GM19035 (cell line): ENCODE measurements around the gene LCN2.
A peak's percentile ranks its signal among the peaks of the same experiment; 100 is the strongest.

Experiments
- ATAC-seq: cut with Tn5 transposase; IDR thresholded peaks from one replicate; pipeline ENCODE4 v1.9.1; 2021; ENCODE audit not compliant: unreplicated experiment

The LCN2 gene

GRCh38 chr9:128114326-128115186, 34.7 kb upstream of the LCN2 start:
- ATAC-seq, result no peak

DNA sequence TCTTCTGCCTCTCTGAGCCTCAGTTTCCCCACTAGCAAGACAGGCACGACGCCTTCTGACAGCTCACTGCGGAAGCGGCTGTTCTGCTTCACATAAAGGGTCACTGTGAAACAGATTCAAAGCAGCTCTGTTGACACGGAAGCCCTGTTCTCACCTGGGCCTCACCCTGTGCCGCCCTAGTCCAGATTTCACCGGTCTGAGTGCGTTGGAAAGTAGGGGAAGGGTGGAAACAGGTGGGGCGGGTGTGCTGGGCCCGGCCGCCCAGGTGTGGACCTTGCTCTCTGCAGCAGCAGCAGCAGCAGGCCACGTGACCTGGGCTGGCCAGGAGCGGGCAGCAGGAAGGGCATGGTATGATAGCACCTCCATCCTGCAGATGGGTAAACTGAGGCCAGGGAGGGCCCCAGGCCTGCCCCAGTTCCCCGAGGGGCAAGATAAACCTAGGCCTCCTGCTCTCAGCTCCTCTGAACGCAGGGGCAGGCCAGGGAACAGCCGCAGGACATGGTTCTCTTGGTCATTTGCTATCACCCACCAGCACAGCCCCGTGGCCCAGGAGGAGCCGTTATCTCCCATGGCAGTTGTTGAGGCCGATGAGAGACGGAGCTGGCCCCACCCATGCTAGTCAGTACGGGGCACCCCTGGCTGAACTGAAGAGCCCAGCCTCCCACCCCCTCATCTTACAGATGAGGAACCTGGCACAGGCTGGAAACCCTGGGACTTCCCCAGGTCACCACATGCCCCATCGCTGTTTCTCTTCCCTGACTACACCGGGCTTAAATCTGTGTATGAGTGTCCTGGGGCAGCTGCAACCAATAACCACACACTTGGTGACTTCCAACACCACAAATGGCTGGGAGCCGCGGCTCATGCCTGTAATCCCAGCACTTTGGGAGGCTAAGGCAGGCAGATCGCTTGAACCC, 33.8 kb upstream of the LCN2 start:
- no peak for ATAC-seq

DNA sequence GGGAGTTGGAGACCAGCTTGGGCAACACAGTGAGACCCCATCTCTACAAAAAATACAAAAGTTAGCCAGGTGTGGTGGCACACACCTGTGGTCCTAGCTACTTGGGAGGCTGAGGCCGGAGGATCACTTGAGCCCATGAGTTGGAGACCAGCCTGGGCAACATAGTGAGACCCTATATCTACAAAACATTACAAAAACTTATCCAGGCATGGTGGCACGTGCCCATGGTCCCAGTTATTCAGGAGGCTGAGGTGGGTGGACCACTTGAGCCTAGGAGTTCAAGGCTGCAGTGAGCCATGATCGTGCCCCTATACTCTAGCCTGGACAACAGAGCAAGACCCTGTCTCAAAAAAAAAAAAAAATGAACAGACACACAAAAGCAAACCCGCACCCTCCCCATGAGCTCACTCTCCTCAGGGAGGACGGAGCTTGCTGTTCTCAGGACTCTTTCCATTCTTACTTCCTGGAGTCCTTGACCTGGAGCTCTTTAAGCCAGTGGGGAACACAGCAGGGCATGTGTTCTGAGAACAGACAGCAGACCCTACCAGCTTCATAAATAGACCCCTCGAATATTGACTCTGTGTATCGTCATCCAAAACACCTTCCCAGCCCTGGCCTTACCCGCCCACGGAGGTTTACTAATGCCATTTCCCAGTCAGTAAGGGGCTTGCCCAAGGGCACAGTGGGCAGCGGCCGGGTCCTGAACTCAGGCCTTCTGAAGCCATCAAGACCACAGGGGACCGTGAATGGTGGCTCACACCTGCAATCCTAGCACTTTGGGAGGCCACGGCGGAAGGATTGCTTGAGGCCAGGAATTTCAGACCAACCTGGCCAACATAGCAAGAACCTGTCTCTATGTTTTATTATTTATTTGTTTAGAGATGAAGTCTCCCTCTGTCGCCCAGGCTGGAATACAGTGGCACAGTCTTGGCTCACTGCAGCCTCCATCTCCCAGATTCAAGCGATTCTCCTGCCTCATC, 32.9 kb upstream of the LCN2 start:
- no peak for ATAC-seq

GRCh38 chr9:128117613-128118471, 31.4 kb upstream of the LCN2 start:
- ATAC-seq, result peak; percentile 59

DNA sequence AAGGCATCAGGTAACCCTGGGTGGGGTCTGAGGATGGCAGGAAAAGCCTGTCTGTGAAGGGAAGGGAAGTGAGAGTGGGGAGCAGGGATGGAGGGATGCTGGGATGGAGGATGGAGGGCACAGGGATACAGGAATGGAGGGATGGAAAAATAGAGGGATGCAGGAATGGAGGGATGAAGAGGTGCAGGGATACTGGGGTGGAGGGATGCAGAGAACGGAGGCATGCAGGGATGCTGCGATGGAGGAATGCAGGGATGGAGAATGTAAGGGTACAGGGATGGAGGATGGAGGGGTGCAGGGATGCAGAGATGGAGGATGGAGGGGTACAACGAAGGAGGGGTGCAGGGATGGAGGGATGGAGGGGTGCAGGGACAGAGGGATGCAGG, 30.8 kb upstream of the LCN2 start:
- no peak for ATAC-seq

GRCh38 chr9:128118971-128119665, 30.1 kb upstream of the LCN2 start:
- no peak for ATAC-seq

- ATAC-seq, result no peak
Observed at GRCh38 chr9:128120061-128120740, 29.1 kb upstream of the LCN2 start.

DNA sequence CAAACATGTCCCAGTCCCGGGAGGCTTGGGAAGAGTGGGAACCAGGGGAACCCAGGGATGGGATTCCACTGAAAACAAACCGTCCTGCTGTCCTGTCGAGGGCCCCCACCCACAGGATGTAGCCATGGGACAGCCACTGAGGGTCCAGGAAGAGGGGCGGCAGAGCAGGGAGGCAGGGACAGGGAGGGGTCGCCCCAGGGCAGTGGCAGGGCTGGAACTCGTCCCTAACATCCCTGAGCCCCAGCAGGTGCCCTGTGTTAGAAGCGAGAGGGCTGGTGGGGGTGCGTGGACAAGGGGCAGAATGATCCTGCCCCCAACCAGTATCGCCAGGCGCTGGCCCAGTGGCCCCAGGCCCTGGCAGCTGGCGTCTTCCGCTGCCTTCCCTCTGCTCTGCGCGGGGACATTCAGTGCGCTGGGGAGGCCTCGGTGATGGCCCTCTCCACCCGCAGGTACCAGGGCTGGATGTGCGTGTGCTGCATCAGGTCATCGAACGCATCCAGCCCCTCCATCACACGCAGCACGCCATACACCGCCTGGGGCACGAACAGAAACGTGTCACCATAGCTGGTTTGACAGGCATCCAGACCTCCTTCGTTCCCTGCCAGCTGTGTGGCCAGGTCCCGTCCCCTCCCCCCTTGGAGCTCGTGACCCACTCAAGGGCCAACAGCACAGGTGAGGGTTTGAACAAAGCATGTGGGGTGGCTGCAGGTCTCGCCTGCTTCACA, 28.4 kb upstream of the LCN2 start:
- ATAC-seq, result no peak

DNA sequence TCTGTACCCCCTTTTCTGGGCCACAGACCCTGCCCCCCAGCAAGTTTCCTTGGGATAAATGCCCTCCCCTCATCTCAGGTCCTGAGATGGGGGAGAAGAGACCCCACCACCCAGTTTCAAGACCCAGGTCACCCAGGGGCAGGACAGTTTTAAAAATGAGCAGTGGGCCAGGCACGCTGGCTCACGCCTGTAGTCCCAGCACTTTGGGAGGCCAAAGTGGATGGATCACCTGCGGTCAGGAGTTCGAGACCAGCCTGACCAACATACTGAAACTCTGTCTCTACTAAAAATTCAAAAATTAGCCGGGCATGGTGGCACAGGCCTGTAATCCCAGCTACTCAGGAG, 27.8 kb upstream of the LCN2 start:
- no peak for ATAC-seq

- no peak for ATAC-seq
Observed at GRCh38 chr9:128121924-128122808, 27.1 kb upstream of the LCN2 start.

DNA sequence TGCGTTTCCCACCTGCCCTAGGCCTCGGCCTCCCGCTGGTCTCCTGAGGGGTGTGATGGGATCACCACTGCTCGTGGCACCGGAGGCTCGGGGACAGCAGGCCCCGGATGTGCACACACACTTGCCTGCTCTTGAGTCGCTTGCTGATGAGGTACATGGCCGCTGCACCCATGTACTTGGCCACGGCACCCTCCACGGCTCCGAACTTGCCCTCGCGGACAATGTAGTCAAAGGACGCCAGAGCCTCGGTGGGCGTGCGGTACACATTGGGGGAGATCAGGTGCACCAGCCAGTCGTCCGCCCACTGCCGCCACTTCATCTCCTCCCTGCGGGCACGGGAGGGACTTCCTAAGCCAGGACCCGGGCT, 26.5 kb upstream of the LCN2 start:
- ATAC-seq, result no peak

DNA sequence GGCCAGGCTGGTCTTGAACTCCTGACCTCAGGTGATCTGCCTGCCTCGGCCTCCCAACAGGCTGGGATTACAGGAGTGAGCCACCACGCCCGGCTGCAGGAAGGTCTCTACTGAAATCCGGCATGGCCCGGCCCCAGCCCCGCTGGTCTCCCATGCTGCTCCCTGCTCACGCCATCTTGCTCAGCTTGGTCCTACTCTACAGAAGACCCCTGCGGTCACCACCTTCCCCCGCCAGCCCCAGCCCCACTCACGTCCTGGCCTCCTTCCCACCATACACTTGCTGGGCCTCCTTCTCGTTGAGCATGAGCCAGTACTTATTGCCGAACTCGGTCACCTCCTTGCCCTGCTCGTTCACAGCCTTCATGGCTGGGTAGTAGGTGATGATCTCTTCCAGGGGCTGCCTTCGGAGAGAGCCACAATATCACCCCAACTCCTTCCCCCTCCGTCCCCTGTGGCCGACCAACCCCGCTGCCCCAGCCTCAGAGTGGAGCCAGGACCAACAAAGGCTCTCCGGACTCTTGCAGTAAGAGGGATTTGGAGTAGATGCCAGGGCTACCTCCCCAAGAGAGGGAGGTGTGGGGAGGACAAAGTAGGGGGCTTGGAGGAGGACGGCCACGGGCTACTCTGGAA, 25.7 kb upstream of the LCN2 start:
- ATAC-seq, result no peak

DNA sequence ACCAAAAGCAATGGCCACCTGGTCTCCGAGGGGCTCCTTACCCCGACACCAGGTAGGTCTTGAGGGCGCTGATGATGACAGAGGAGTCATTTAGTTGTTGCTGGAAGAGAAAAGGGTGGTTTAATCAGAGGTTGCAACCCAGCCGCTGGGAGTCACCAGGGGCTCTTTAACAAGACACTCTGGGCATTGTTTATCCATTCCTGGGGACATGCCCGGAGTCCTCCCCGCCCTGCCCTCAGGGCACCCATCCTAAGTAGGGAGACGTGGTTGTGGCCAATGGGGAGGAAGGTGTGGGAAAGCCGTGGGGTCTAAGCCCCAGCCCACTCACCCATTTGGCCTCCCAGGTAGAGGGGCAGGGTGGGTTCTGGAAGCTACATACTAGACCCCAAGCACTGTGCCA, 24.8 kb upstream of the LCN2 start:
- no peak for ATAC-seq

DNA sequence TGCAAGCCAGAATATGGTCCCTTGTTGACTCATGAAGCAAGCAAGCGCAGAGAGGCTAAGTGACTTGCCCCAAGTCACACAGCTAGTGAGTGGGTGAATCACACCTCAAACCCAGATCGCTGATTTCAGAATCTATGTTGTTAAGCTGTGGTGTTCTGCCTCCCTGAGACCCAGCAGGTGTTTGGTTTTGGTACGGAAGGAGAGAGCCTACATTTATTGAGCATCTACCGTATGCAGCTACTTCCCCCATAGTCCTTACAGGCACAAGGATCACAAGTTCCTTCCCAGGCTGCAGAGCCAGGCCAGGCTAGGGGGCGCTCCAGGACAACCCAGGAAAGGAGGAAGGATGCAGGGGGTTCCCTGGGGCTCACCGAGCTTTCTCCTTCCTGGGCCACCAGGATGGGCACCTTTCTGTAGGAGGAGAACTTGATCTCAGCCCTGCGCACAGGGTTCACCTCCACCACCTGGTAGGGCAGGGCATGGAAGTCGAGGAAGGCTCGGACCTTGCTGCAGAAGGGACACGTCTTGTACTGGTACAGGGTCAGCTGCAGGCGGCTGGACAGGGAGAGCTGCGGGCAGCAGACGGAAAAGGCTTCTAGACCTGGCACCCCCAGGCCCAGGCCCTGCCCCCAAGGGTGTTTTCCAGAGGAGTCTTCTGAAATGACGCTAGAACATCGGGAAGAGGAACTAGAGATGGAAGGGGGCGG, 24.2 kb upstream of the LCN2 start:
- no peak for ATAC-seq

DNA sequence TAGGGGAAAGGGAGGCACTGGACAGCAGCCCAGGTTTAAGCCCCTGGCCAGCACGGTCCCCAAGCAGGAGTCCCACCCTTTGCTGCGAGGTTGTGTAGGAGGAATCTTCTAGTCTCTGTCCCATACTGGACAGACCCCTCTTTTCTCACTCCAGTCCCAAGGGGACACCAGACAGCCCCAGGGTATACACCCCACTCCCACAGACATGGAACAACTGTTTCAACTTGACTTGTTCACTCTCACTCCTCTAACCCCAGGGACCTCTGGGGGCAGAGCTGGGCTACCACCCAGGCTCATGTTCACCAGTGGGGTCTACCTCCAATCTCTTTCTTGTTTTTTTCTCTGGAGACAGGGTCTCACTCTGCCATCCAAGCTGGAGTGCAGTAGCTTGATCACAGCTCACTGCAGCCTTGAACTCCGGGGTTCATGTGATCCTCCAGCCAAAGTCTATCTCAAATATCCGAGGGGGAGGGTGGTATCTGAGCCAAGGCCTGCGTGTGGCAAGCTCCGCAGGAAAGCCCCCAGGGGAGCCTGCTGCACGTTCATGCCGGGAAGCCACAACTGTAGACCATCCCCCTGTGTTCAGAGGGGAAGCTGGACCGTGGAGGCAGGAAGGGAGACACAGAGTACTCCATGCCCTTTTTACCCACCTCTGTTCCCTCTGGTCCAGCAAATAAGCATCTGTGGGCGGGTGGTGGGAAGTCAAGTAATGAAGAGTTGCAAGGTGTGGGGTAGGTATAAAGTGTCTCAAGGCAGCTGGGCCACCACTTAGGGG, 23.5 kb upstream of the LCN2 start:
- no peak for ATAC-seq
